Liver (tissue), 9 donors: ENCODE results near the gene ATP2A1. TPM values are rescaled to one million over a fixed set of nuclear protein-coding genes. Genes with fewer than 3 reads are reported as not detected.

Source experiments
- DNase-seq: peaks from one replicate; pipeline ENCODE4 v3.0.0-alpha.2; 2017; ENCODE audit warnings: low spot score
- H3K27ac ChIP-seq, 2 donors: one replicate each; pipeline ENCODE4 v1.7.0; 2013; ENCODE audit warnings: inconsistent platforms in 2 of 2, low read length in 2 of 2, control low read depth in 1 of 2, low read depth in 1 of 2, mild to moderate bottlenecking in 1 of 2
- H3K27me3 ChIP-seq, 4 donors: one replicate each; pipeline versions ENCODE4 v1.6.1 to v1.7.0; 2013; ENCODE audit warnings: low read length in 3 of 4, inconsistent platforms in 1 of 4, mild to moderate bottlenecking in 1 of 4, moderate library complexity in 1 of 4; ENCODE audit not compliant: control insufficient read depth in 4 of 4, insufficient read depth in 4 of 4
- H3K36me3 ChIP-seq, 4 donors: one replicate each; pipeline versions ENCODE4 v1.6.1 to v1.7.0; 2013; ENCODE audit warnings: low read length in 3 of 4, mild to moderate bottlenecking in 3 of 4, low read depth in 1 of 4, moderate library complexity in 1 of 4; ENCODE audit not compliant: control insufficient read depth in 4 of 4, insufficient read depth in 3 of 4
- H3K4me1 ChIP-seq, 4 donors: one replicate each; pipeline versions ENCODE4 v1.6.1 to v1.7.0; 2013; ENCODE audit warnings: low read length in 3 of 4, mild to moderate bottlenecking in 3 of 4, moderate library complexity in 1 of 4; ENCODE audit not compliant: control insufficient read depth in 4 of 4, insufficient read depth in 4 of 4
- H3K4me3 ChIP-seq, 3 donors: one replicate each; pipeline versions ENCODE4 v1.6.1 to v1.7.0; 2013; ENCODE audit warnings: low read length in 3 of 3, control low read depth in 1 of 3, low read depth in 1 of 3, mild to moderate bottlenecking in 1 of 3
- H3K9ac ChIP-seq, 2 donors: one replicate each; pipeline ENCODE4 v1.7.0; 2013; ENCODE audit warnings: low read length in 2 of 2, mild to moderate bottlenecking in 2 of 2, moderate library complexity in 2 of 2, control low read depth in 1 of 2, low read depth in 1 of 2
- H3K9me3 ChIP-seq, 4 donors: one replicate each; pipeline versions ENCODE4 v1.6.1 to v1.7.0; 2013; ENCODE audit warnings: low read length in 3 of 4; ENCODE audit not compliant: control insufficient read depth in 4 of 4
- EGR1 ChIP-seq, 2 donors: IDR thresholded peaks; 2 replicates each; pipeline ENCODE4 v1.6.1; 2016 to 2018; ENCODE audit warnings: antibody characterized with exemption in 2 of 2, low read depth in 2 of 2
- FOXA2 ChIP-seq: IDR thresholded peaks from 2 replicates; pipeline ENCODE4 v1.6.1; 2016; ENCODE audit warnings: antibody characterized with exemption
- GABPA ChIP-seq, 2 donors: IDR thresholded peaks in 1 of 2; conservative IDR thresholded peaks in 1 of 2; 2 replicates each; pipeline ENCODE4 v1.6.1; 2016; ENCODE audit warnings: antibody characterized with exemption in 2 of 2, mild to moderate bottlenecking in 1 of 2, moderate library complexity in 1 of 2
- HNF4A ChIP-seq, 2 donors: conservative IDR thresholded peaks; 2 replicates each; pipeline ENCODE4 v1.6.1; 2016; ENCODE audit warnings: antibody characterized with exemption in 2 of 2, mild to moderate bottlenecking in 2 of 2
- HNF4G ChIP-seq: IDR thresholded peaks from 2 replicates; pipeline ENCODE4 v1.6.1; 2016; ENCODE audit warnings: antibody characterized with exemption
- JUND ChIP-seq, 2 donors: IDR thresholded peaks; 2 replicates each; pipeline ENCODE4 v1.6.1; 2016; ENCODE audit warnings: antibody characterized with exemption in 2 of 2
- NR2F2 ChIP-seq: IDR thresholded peaks from 2 replicates; pipeline ENCODE4 v1.6.1; 2016; ENCODE audit warnings: antibody characterized with exemption
- RAD21 ChIP-seq, 2 donors: IDR thresholded peaks; 2 replicates each; pipeline ENCODE4 v1.6.1; 2016; ENCODE audit warnings: antibody characterized with exemption in 2 of 2, mild to moderate bottlenecking in 2 of 2
- RXRA ChIP-seq, 2 donors: IDR thresholded peaks; 2 replicates each; pipeline ENCODE4 v1.6.1; 2017 to 2018; ENCODE audit warnings: antibody characterized with exemption in 2 of 2, mild to moderate bottlenecking in 1 of 2
- SP1 ChIP-seq: IDR thresholded peaks from 2 replicates; pipeline ENCODE4 v1.6.1; 2018; ENCODE audit warnings: antibody characterized with exemption, mild to moderate bottlenecking
- TAF1 ChIP-seq: conservative IDR thresholded peaks from 2 replicates; pipeline ENCODE4 v1.6.1; 2016; ENCODE audit warnings: antibody characterized with exemption, mild to moderate bottlenecking
- YY1 ChIP-seq: IDR thresholded peaks from 2 replicates; pipeline ENCODE4 v1.6.1; 2016; ENCODE audit warnings: antibody characterized with exemption, mild to moderate bottlenecking
- WGBS: extraction: QIAGEN DNeasy Blood & Tissue Kit; methylation state at CpG from one replicate; pipeline ENCODE4 v1.1.7; 2013; 5-methylcytosine and 5-hydroxymethylcytosine counted together
- polyA plus RNA-seq, 2 donors: library from polyadenylated mRNA; stranded (reverse) in 1 of 2; unstranded in 1 of 2; fragments of 200-250 nt in 1 of 2; fragments of >200 nt in 1 of 2; fragmentation: Nextera tagmentation in 1 of 2; extraction: Ambion mirVana in 1 of 2; gene quantifications; one replicate each; pipeline versions ENCODE4 v1.2.1 to v1.2.3, GENCODE V29; 2013 to 2015
- total RNA-seq, 2 donors: library from RNA; depleted of rRNA; stranded (reverse); fragments of >200 nt; gene quantifications; one replicate each; pipeline ENCODE4 v1.2.3, GENCODE V29; 2014
- TF ChIP-seq, protein P1 (sequence below): IDR thresholded peaks from 2 replicates; pipeline ENCODE4 v1.6.1; 2016; ENCODE audit warnings: antibody characterized with exemption
- TF ChIP-seq, protein P2 (sequence below): IDR thresholded peaks from 2 replicates; pipeline ENCODE4 v1.6.1; 2016; ENCODE audit warnings: antibody characterized with exemption
- TF ChIP-seq, protein P3 (sequence below): fragments of 150-350 bp; IDR thresholded peaks from 2 replicates; pipeline ENCODE4 v1.5.1; 2017; ENCODE audit warnings: improper control_type of control experiment, low read depth, low read length; ENCODE audit not compliant: missing input control
- TF ChIP-seq, protein P4 (sequence below): IDR thresholded peaks from 2 replicates; pipeline ENCODE4 v1.6.1; 2016; ENCODE audit warnings: antibody characterized with exemption, mild to moderate bottlenecking
- donor health status: healthy.
- donor health status: healthy.
- donor health status: healthy.
- donor health status: healthy.
- donor health status: healthy.

The ATP2A1 gene
- total and polyA plus RNA-seq, 4 donors, result 0.07 to 0.23 (median 0.13) TPM

DNA sequence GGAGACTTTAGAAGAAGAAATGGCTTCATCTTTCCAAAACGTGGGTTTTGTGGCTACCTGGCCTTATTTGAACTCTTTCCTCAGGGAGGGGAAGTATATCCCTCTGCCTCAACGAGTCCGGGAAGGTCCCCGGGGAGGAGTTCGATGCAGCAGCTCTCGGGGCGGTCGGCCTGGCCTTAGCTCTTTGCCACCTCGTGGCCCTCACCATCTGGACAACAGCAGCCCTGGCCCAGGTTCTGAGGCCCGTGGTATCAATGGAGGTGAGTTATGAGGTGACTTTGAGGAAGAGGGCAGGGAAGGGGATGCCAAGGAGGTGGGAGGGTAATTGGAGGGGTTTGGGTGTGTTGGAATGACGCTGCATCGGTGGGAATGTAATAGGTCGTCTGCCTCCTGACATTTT lies 47.8 kb upstream of the ATP2A1 start:
- 92% methylated on average over 13 of the region's 13 CpGs for WGBS
- H3K9ac ChIP-seq, result no peak overlapping the region
- no peak for DNase-seq
- H3K27ac ChIP-seq, result no peak overlapping the region
- H3K36me3 ChIP-seq, result peaks cover 39 to 95% (median 78%) of the 10 kb centered on the region in 4 donors
- no peak overlapping the region for H3K4me3 ChIP-seq
- no peaks in the 10 kb centered on the region for H3K9me3 ChIP-seq
- TF ChIP-seq RAD21 (IDR thresholded peaks at IDR 0.05), result no peak
- TF ChIP-seq FOXA2, result no peak
- TF ChIP-seq YY1, result no peak
- no peak for TF ChIP-seq HNF4A (conservative IDR thresholded peaks at IDR 0.05)
- TF ChIP-seq GABPA (IDR thresholded peaks at IDR 0.05 in 1 of 2, conservative IDR thresholded peaks at IDR 0.05 in 1 of 2), result no peak
- TF ChIP-seq EGR1 (IDR thresholded peaks at IDR 0.05; ENCODE audit: low read depth in 2 of 2), result no peak
- no peak for TF ChIP-seq TAF1
- TF ChIP-seq RXRA (IDR thresholded peaks at IDR 0.05), result no peak
- TF ChIP-seq, protein P1, sequence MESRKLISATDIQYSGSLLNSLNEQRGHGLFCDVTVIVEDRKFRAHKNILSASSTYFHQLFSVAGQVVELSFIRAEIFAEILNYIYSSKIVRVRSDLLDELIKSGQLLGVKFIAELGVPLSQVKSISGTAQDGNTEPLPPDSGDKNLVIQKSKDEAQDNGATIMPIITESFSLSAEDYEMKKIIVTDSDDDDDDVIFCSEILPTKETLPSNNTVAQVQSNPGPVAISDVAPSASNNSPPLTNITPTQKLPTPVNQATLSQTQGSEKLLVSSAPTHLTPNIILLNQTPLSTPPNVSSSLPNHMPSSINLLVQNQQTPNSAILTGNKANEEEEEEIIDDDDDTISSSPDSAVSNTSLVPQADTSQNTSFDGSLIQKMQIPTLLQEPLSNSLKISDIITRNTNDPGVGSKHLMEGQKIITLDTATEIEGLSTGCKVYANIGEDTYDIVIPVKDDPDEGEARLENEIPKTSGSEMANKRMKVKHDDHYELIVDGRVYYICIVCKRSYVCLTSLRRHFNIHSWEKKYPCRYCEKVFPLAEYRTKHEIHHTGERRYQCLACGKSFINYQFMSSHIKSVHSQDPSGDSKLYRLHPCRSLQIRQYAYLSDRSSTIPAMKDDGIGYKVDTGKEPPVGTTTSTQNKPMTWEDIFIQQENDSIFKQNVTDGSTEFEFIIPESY, result no peak
- TF ChIP-seq, protein P2, sequence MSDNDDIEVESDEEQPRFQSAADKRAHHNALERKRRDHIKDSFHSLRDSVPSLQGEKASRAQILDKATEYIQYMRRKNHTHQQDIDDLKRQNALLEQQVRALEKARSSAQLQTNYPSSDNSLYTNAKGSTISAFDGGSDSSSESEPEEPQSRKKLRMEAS, result no peak
- no peak for TF ChIP-seq NR2F2
- TF ChIP-seq, protein P3, sequence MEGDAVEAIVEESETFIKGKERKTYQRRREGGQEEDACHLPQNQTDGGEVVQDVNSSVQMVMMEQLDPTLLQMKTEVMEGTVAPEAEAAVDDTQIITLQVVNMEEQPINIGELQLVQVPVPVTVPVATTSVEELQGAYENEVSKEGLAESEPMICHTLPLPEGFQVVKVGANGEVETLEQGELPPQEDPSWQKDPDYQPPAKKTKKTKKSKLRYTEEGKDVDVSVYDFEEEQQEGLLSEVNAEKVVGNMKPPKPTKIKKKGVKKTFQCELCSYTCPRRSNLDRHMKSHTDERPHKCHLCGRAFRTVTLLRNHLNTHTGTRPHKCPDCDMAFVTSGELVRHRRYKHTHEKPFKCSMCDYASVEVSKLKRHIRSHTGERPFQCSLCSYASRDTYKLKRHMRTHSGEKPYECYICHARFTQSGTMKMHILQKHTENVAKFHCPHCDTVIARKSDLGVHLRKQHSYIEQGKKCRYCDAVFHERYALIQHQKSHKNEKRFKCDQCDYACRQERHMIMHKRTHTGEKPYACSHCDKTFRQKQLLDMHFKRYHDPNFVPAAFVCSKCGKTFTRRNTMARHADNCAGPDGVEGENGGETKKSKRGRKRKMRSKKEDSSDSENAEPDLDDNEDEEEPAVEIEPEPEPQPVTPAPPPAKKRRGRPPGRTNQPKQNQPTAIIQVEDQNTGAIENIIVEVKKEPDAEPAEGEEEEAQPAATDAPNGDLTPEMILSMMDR, result no peak
- TF ChIP-seq JUND (IDR thresholded peaks at IDR 0.05), result no peak
- no peak for TF ChIP-seq HNF4G
- TF ChIP-seq, protein P4, sequence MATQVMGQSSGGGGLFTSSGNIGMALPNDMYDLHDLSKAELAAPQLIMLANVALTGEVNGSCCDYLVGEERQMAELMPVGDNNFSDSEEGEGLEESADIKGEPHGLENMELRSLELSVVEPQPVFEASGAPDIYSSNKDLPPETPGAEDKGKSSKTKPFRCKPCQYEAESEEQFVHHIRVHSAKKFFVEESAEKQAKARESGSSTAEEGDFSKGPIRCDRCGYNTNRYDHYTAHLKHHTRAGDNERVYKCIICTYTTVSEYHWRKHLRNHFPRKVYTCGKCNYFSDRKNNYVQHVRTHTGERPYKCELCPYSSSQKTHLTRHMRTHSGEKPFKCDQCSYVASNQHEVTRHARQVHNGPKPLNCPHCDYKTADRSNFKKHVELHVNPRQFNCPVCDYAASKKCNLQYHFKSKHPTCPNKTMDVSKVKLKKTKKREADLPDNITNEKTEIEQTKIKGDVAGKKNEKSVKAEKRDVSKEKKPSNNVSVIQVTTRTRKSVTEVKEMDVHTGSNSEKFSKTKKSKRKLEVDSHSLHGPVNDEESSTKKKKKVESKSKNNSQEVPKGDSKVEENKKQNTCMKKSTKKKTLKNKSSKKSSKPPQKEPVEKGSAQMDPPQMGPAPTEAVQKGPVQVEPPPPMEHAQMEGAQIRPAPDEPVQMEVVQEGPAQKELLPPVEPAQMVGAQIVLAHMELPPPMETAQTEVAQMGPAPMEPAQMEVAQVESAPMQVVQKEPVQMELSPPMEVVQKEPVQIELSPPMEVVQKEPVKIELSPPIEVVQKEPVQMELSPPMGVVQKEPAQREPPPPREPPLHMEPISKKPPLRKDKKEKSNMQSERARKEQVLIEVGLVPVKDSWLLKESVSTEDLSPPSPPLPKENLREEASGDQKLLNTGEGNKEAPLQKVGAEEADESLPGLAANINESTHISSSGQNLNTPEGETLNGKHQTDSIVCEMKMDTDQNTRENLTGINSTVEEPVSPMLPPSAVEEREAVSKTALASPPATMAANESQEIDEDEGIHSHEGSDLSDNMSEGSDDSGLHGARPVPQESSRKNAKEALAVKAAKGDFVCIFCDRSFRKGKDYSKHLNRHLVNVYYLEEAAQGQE, result no peak
- no peak for TF ChIP-seq SP1
- no peaks in the 10 kb centered on the region for H3K27me3 ChIP-seq
- peaks cover 0 to 8% (median 3%) of the 10 kb centered on the region in 4 donors for H3K4me1 ChIP-seq

DNA sequence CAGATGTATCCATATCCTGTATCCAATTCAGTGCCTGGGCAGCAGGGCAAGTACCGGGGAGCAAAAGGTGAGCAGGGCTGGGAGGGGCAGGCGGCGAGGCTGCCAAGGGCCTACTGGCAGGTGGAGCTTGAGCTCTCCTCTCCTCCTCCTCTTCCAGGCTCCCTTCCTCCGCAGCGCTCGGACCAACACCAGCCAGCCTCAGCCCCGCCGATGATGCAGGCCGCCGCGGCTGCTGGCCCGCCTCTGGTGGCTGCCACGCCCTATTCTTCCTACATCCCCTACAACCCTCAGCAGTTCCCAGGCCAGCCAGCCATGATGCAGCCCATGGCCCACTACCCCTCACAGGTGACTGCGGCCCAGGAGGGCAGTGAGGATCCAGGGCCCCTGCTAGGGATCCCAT lies 43.9 kb upstream of the ATP2A1 start:
- Histone ChIP-seq H3K36me3 (peaks cover 45 to 83% (median 61%) of the 10 kb centered on the region in 4 donors), H3K9ac (no peak overlapping the region), H3K27ac (no peak overlapping the region), H3K4me1 (no peaks in the 10 kb centered on the region), H3K27me3 (no peaks in the 10 kb centered on the region), H3K4me3 (no peak overlapping the region), H3K9me3 (no peaks in the 10 kb centered on the region)
- TF ChIP-seq, protein P4, result no peak
- no peak for TF ChIP-seq RXRA (IDR thresholded peaks at IDR 0.05)
- no peak for TF ChIP-seq YY1
- WGBS, result 93% methylated on average over 13 of the region's 14 CpGs
- DNase-seq, result no peak
